HCT116 (cell line): ENCODE data around the gene CHML.

Experiments used
- ATF3 ChIP-seq: IDR thresholded peaks from 2 replicates; pipeline ENCODE4 v1.6.1; 2012
- CBX3 ChIP-seq: IDR thresholded peaks from 2 replicates; pipeline ENCODE4 v1.6.1; 2012; ENCODE audit warnings: low read depth
- EZH2 ChIP-seq: fragments of 200-600 bp; sonication (generic); IDR thresholded peaks from 2 replicates; pipeline ENCODE4 v1.6.1; 2017; ENCODE audit warnings: antibody characterized with exemption, mixed run types
- EZH2phosphoT487 ChIP-seq: fragments of 200-600 bp; IDR thresholded peaks from 2 replicates; pipeline ENCODE4 v1.6.1; 2018; ENCODE audit warnings: antibody characterized with exemption, borderline replicate concordance
- POLR2AphosphoS5 ChIP-seq: IDR thresholded peaks from 2 replicates; pipeline ENCODE4 v1.6.1; 2011; ENCODE audit warnings: mild to moderate bottlenecking, low read depth, low read length, moderate library complexity
- SIN3A ChIP-seq: IDR thresholded peaks from 2 replicates; pipeline ENCODE4 v1.6.1; 2012; ENCODE audit warnings: low read depth
- ZNF274 ChIP-seq: fragments of 200-500 bp; sonication (Bioruptor generic); IDR thresholded peaks from 2 replicates; pipeline ENCODE4 v1.6.1; 2014; ENCODE audit warnings: mild to moderate bottlenecking, low read depth, low read length, inconsistent platforms

- TF ChIP-seq ATF3 (no peak), POLR2AphosphoS5 (no peak), EZH2 (no peak), ZNF274 (no peak), CBX3 (no peak), EZH2phosphoT487 (no peak), SIN3A (no peak)
Observed at GRCh38 chr1:241636291-241636690, 3.9 kb downstream of the CHML start.
